Measurements from ENCODE around the gene MRPL58.
A peak's percentile ranks its signal among the peaks of the same experiment; 100 is the strongest.
"Not testable (repeated sequence)": the region's sequence is repeated elsewhere in the genome, so short reads cannot be mapped to it uniquely, and the experiment has no call there.

The MRPL58 gene

DNA sequence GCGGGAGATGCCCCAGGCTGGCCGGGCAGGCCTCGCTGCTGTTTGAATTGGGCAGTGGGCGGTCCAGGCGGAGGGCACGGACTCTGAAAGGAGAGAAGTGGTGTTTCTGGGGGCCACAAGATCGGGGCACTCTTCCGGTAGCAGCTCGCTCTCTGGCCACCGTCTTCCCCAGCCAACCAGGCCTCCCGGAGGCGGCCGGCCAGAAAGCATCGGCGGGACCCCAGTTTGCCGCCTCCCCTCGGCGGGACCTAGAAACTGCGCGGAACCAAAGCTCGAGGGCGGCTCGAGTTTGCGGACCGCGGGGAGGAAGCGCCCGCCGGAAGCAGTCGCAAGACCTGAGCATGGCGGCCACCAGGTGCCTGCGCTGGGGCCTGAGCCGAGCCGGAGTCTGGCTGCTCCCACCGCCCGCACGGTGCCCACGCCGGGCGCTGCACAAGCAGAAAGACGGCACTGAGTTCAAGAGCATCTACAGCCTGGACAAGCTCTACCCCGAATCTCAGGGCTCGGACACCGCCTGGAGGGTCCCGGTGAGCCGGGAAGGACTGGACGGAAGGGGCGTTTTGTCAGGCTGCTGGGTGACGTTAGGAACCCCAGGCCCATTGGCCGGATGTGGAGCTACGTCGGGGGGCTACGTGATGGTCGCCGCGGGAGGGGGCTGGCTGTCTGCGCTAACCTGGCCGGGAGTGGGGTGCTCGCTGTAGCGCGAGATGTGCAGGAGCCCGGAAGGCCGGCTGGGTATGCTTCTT lies at the start of gene MRPL58:
Gene MRPL58, plus strand, starts transcription at position 325 of the 746 bp plus-strand sequence. Its CDS starts 17 bp downstream, at position 342.
- peak; percentile 49 to 70 for DNase-seq (ENCODE audit: extremely low read depth in 1 of 2, low read depth in 1 of 2)

DNA sequence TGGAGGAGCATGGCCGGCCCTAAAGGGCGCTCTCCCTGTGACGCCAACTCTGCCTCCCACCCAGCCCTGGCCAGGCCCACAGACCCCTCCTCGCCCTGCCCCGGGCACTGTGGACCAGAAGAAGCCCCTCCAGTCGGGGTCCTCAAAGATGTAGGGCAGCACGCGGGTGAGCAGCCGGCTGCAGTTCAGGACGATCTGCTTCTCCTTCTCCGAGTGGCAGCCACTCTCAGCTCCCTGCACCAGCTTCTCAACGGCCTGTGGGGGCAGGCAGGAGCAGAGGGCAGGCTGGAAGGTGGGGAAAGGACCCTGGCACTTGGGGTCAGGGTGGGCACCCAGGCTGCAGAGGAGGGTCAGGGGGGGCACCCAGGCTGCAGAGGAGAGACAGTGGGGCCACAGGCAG lies 48.8 kb upstream of the MRPL58 start:
- no peak for DNase-seq (ENCODE audit: extremely low read depth in 1 of 2, low read depth in 1 of 2)

DNA sequence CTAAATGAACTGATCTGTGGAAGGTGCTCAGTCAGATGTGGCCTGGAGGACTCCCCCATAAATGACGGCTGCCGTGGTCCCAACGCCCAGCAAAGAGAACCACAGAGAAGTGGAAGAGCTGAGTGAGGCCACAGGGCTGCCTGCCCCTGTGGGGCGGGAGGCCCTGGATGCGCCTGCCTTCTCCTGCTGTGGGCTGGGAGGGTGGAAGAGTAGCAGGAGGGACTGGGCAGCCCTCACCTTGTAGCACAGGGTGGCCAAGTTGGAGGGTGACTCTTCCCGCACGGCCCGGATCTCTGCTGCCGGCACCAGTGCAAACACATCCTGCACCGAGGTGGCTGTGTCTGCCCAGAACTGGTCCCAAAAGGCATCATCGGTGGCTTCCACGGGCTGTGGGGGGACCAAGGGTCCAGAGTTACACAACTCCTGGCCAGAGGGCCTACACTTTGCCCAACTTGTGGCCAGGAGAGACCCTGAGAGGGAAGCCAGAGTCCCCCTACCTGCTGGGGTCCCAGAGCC lies 48.2 kb upstream of the MRPL58 start:
- no peak for DNase-seq (ENCODE audit: extremely low read depth in 1 of 2, low read depth in 1 of 2)

DNA sequence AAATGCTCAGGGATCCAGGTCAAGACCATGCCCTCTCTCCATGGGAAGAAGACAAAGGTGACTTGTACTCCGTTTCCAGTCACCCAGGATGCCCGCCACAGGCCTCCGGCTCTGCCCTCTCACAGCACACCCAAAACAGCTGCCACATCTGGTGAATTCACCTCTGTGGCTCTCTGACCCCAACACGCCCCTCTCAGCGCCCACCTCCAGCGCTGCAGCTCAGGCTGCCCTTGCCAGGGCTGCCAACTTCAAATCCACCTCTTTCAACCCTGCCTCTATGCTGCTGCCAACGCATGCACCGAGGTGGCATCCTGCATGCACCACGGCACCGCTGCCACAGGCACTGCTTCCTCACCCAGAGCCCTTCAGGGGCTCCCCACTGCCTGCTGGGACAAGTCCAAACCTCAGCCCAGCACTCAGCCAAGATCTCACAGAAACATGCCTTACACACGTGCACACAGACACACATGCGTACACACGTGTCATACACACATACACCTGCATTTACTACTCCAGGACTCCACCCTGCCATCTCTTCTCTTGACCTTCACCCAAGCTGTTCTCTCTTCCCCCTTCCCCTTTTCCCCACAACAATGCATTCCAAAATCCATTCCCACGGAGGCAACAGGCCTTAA lies 47.4 kb upstream of the MRPL58 start:
- DNase-seq (ENCODE audit: extremely low read depth in 1 of 2, low read depth in 1 of 2) = no peak

DNA sequence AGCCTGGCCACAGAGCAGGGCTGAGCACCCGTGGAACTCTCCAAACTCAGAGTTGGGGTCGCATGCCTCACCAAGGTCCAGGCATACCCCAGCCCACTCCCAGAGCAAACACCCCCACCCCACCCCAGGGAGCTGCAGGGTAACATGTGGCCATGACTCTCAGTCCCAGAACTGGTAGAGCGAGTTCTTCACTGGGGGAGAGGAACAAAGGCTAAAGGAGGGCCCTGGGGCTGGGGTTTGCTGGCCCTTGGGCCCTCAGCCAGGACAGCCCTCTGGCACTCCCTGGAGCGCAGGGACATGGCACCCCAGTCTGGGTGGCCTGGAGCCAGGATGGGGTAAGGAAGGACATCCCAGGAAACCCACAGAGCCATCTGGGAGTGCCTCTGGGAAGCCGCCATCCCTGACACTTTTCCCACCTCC lies 44.1 kb upstream of the MRPL58 start:
- no peak for DNase-seq (ENCODE audit: extremely low read depth in 1 of 2, low read depth in 1 of 2)

DNA sequence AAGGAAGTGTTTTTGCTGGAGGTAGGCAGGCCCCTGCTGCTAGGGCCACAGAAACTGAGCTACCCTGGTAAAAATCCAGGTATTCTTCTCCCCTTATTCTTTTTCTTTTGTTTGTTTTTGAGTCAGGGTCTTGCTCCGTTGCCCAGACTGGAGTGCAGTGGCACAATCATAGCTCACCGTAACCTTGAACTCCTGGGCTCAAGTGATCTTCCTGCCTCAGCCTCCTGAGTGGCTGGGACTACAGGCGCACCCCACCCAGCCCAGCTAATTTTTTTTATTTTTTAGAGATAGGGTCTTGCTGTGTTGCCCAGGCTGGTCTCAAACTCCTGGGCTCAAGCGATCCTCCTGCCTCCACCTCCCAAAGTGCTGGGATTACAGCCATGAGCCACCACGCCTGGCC lies 43.0 kb upstream of the MRPL58 start:
- not testable (repeated sequence) for DNase-seq (ENCODE audit: extremely low read depth in 1 of 2, low read depth in 1 of 2)

DNA sequence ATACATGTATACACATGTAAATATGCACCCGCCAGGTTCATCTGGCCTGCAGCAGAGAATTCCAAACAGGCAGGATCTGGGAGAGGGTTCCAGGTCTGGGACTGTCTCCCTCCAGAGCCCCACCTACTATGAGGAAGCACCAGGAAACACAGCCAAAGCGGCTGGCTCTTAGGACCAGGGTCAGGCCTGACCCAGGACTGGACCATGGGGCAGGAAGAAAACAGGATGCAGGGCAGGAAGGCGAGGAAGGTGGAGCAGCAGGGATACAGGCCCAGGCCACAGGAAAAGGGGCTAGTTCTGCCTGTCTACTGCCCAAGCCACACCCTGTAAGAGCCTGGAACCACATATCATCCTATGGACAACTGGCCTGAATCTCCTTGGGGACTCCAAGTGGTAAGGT lies 42.1 kb upstream of the MRPL58 start:
- no peak for DNase-seq (ENCODE audit: extremely low read depth in 1 of 2, low read depth in 1 of 2)

DNA sequence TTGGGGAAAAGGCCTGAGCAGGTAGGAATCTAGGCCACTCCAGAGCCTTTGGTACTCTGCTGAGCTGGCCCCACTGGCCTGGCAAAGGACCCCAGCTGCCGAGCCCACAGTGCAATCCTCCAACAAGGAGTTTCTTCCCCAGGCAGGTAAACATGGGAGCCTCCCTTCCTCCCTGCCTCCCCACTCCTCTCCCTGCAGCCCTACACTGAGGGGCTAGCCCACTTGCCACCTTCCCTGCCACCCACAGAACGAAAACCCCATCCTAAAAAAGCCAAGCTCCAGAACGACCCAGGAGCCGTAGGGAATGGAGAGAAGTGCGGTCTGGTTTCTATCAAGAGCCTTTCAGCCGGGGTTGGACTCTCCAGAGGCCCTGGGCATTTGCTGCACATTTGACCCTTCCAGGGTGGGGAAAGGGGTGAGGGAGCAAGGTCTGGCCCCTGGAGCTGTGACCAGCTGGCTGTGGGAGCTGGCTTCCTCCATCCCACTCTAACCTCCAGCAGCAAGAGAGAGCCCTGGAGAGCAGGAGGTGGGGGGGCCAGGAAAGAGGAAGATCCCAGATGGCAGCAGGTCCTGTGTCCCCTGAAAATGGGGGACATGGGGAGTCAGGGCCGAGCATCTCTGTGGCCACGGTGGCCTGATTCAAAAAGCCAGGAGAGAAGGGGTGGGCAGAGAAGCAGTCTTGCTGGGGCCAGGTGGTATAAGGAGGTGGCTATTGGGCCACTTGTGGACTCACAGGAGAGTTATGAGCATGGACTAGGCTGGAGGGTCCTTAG lies 41.2 kb upstream of the MRPL58 start:
- DNase-seq (ENCODE audit: extremely low read depth in 1 of 2, low read depth in 1 of 2) = no peak

DNA sequence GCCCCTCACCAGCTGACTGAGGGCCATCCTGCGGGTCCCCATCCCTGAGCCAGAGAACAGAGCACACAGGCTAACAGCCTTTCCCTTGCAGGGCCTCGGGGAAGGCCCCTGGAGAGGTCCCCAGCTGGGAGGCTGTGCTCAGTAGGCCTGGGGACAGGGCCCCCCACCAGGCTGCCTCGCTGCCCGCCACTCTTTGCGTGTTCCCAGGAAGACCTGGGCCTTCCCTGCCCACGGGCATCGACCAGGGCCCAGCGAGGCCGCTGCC lies 40.7 kb upstream of the MRPL58 start:
- DNase-seq (ENCODE audit: extremely low read depth in 1 of 2, low read depth in 1 of 2) = no peak

DNA sequence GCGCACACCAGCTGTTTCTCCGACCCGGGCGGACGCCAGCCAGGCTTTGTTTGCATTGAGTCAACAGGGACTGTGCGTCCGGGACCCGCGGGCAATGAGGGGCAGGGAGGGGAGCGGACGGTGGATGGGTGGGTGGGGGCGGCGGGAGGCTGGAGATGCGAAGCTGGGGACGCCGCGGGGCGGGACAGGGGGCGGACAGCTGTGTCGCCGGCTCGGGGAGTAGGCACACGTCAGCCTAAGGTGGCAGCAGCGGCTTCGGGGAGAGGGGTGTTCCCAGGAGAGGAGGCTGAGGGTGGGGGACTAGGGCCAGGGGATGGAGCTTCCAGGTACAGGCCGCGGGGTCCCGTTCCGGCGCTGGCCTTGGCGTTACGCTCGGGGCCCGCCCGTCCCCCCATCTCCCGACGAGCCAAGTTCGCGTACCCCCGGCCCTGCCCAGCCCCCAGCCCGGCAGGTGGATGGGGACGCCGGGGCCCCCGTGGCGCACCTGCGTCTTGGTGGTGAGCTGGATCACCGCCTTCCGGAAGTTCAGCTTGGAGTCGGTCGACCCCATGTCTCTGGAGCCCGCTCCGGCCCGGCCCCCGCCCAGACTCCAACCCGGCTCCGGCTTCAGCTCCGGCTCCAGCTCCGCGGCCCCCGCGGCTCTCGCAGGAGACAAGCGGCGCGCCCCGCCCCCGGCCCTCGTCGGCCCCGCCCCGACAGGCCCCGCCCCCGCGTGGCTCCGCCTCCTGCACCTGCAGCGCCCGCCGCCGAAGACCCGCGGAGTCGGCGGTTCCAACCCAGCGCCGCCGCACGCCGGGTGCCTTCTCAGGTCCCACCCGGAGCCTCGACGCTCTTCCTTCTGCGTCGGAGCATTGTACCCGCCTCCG lies 40.1 kb upstream of the MRPL58 start, which contains the start of gene HID1:
Gene HID1, minus strand, starts transcription at position 653 of the 866 bp plus-strand sequence. Its CDS starts 103 bp downstream, at position 550.
- peak; percentile 44 to 76 for DNase-seq (ENCODE audit: extremely low read depth in 1 of 2, low read depth in 1 of 2)

DNA sequence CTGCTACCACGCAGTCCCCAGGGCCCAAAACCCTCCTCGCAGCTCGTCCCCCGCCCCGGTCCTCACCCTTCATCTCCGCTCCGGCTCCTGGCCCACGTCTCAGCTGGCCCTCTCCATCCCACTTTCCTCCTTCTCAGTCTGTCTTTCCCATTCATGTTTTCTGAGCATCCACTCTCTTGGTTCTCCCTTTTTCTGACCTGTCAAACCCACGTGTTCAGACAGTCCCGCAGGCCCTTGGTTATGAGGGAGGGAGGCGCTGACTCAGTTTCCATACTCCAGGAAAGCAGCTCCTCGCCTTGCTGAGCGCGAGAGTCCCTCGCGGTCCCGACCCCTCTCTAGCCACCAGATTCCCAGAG lies 39.5 kb upstream of the MRPL58 start:
- no peak for DNase-seq (ENCODE audit: extremely low read depth in 1 of 2, low read depth in 1 of 2)

DNA sequence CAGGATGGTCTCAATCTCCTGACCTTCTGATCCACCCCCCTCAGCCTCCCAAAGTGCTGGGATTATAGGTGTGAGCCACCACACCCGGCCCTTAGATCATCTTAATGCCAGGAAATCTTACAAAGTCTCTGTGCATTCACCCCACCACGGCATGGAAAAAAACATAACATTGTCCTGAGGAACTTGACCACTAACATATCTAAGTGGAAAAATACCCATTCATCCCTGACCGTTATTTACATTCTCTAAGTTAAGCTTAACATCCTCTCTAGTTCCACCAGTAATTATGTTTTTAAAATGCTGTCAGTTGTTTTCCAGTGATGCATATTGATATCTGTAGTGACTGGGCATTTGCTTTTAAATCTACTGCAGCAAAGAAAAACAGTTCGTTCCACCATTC lies 36.5 kb upstream of the MRPL58 start:
- DNase-seq (ENCODE audit: extremely low read depth in 1 of 2, low read depth in 1 of 2) = no peak

DNA sequence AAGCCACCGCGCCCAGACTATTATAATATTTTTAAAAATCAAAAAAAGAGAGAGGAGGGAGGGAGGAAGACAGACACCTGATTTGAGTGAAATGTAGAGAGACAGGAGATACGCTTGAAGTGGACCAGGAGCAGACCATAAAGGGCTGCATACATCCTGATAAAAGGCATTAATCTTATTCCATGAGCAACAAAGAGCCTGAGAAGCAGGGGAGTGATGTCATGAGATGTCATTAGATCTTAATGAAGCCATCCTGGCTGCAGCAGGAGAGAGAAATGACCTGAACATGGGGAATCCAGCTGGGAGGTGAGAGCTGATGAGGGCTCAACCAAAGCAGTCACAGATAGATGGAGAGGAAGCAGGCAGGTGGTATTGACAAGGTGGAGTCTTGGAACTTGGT lies 34.7 kb upstream of the MRPL58 start:
- DNase-seq (ENCODE audit: extremely low read depth in 1 of 2, low read depth in 1 of 2) = no peak

DNA sequence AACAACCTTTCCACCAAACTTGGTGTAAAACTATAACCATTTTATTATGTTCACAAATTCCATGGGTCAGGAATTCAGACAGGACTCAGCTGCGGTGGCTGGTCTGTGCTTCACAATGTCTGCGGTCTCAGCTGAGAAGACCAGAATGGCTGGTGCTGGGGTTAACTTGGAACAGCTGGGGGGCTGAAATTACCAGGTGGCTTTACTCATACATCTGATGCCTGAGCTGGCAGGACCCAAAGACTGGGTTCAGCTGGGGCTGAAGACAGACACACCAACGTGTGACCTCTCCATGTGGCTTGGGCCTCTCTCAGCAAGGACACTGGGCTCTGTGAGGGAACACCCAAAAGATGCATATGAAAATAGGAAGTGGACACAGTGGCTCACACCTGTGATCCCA lies 34.2 kb upstream of the MRPL58 start:
- DNase-seq (ENCODE audit: extremely low read depth in 1 of 2, low read depth in 1 of 2) = no peak

DNA sequence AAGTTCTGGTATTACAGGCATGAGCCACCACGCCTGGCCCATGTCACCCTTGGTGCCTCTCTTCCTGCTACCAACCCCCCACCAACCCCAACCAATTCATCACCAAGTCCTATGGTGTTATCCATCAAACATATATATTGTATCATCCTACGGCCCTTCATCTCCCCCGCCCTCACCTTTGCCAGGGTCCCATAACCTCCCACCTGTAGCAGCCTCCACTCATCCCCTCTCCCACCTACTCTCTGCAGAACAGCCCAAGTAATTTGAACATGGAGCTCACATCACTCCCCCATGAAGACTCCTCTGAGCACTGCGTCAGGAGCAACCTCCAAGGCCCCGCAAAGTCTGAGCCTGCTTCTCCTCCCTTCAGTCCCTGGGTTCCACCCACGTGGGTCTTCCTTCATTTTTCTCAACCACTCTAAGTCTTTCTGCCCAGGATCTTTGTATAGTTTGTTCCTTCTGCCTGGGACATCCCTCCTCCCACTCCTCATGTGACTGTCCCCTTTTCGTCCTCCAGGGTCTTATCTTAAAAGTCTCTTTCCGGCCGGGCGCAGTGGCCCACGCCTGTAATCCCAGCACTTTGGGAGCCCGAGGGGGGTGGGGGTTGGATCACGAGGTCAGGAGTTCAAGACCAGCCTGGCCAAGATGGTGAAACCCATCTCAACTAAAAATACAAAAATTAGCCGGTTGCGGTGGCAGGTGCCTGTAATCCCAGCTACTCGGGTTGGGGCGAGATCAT lies 32.9 kb upstream of the MRPL58 start:
- DNase-seq (ENCODE audit: extremely low read depth in 1 of 2, low read depth in 1 of 2) = no peak

DNA sequence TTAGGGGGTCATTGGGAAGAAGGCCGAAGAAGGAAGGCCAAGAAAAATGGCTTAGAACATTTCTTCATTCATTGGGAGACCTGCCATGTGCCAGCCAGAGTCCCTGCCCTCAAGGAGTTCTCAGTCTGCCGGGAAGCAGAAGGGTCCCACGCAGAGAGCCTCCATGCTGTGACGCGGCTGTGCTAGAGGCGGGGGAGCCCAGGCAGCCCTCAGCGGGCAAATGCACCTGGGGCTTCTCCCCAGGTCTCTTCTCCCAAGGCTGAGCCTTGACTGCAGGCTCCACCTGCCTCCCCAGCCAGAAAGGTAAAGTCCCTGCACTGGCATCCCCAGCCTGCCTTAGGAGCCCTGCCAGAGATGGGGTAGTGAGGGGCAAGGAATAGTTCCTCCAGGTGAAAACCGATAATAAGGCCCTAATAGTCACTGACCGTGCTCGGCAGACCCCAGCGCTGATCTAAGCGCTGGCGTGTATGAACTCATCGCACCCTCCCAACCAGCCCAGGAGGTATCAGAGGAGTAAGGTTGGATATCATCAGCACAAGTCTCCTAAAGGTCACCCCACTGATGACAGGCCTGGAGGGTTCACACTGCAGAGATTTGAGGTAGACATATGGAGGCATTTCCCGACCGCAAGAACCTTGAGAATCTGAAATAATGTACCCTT lies 31.0 kb upstream of the MRPL58 start:
- DNase-seq (ENCODE audit: extremely low read depth in 1 of 2, low read depth in 1 of 2) = no peak

DNA sequence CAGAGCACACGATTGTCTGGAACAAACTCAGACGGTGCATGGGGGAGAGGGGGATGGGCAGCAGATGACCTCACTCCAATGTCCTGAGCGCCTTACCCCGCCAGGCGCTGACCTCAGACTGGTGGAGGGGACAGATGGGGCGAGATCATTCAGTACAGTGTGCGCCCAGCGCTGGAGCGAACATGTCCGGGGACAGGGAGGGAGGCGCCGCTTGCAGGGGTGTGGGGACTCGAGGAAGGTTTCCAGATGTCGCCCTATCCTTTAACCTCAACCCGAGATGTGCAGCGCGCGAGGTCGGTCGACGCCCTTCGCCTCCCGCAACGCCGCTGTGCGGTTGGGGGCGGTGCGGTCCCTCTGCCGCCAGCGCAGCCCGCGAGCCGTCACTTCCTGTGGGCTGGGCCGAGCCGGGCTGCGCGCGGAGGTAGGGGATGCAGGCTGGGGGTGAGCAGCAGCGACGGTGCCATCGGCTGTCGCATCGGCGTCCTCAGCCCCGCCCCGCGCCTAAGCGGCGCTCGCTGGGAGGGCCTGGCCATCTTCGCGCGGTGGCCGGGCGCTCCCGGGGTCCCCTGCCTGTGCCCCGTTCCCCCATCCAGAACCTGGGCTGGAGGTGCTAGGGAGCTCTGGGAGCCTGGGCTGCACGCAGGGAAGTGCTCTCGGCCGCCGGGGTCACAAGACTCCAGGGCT lies 30.3 kb upstream of the MRPL58 start:
- peak; percentile 42 to 65 for DNase-seq (ENCODE audit: extremely low read depth in 1 of 2, low read depth in 1 of 2)

DNA sequence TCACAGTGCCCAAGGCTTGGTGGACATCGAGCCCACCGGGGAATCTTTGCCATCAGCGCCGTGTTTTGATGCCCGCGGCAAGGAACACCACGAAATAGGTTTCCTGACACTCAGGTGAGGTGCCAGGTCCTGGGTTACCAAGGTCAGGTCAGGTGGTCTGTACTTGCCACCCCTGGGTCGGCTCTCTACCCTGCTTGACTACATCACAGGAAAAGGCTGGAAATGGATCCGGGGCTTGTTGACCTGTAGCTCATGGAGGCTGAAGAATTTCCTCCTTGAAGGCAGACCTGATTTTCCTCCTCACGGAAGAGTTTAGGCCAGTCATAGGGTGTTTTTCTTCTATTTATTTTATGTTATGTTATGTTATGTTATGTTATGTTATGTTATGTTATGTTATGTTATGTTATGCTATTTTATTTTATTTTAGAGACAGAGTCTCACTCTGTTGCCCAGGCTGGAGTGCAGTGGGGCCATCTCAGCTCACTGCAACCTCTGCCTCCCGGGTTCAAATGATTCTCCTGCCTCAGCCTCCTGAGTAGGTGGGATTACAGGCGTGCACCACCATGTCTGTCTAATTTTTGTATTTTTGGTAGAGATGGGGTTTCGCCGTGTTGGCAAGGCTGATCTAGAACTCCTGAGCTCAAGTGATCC lies 29.7 kb upstream of the MRPL58 start:
- DNase-seq (ENCODE audit: extremely low read depth in 1 of 2, low read depth in 1 of 2) = not testable (repeated sequence)

DNA sequence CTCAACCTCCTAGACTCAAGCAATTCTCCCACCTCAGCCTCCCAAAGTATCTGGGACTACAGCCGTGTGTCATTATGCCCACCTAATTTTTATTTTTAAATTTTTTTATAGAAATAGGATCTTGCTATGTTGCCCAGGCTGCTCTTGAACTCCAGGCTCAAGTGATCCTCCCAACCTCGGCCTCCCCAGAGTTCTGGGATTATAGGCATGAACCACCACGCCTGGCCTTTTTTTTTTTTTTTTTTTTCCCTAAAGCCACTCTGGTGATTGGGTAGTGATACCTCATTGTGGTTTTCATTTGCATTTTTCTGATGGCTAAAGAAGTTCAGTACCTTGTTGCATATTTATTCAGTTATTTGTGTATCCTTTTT lies 26.3 kb upstream of the MRPL58 start:
- DNase-seq (ENCODE audit: extremely low read depth in 1 of 2, low read depth in 1 of 2) = no peak
